Liver (tissue), 9 donors: ENCODE results near the gene XRCC6. TPM values are rescaled to one million over a fixed set of nuclear protein-coding genes. Genes with fewer than 3 reads are reported as not detected.

Experiments used
- DNase-seq: peaks from one replicate; pipeline ENCODE4 v3.0.0-alpha.2; 2017; ENCODE audit warnings: low spot score
- H3K27ac ChIP-seq, 2 donors: one replicate each; pipeline ENCODE4 v1.7.0; 2013; ENCODE audit warnings: inconsistent platforms in 2 of 2, low read length in 2 of 2, control low read depth in 1 of 2, low read depth in 1 of 2, mild to moderate bottlenecking in 1 of 2
- H3K27me3 ChIP-seq, 4 donors: one replicate each; pipeline versions ENCODE4 v1.6.1 to v1.7.0; 2013; ENCODE audit warnings: low read length in 3 of 4, inconsistent platforms in 1 of 4, mild to moderate bottlenecking in 1 of 4, moderate library complexity in 1 of 4; ENCODE audit not compliant: control insufficient read depth in 4 of 4, insufficient read depth in 4 of 4
- H3K36me3 ChIP-seq, 4 donors: one replicate each; pipeline versions ENCODE4 v1.6.1 to v1.7.0; 2013; ENCODE audit warnings: low read length in 3 of 4, mild to moderate bottlenecking in 3 of 4, low read depth in 1 of 4, moderate library complexity in 1 of 4; ENCODE audit not compliant: control insufficient read depth in 4 of 4, insufficient read depth in 3 of 4
- H3K4me1 ChIP-seq, 4 donors: one replicate each; pipeline versions ENCODE4 v1.6.1 to v1.7.0; 2013; ENCODE audit warnings: low read length in 3 of 4, mild to moderate bottlenecking in 3 of 4, moderate library complexity in 1 of 4; ENCODE audit not compliant: control insufficient read depth in 4 of 4, insufficient read depth in 4 of 4
- H3K4me3 ChIP-seq, 3 donors: one replicate each; pipeline versions ENCODE4 v1.6.1 to v1.7.0; 2013; ENCODE audit warnings: low read length in 3 of 3, control low read depth in 1 of 3, low read depth in 1 of 3, mild to moderate bottlenecking in 1 of 3
- H3K9ac ChIP-seq, 2 donors: one replicate each; pipeline ENCODE4 v1.7.0; 2013; ENCODE audit warnings: low read length in 2 of 2, mild to moderate bottlenecking in 2 of 2, moderate library complexity in 2 of 2, control low read depth in 1 of 2, low read depth in 1 of 2
- H3K9me3 ChIP-seq, 4 donors: one replicate each; pipeline versions ENCODE4 v1.6.1 to v1.7.0; 2013; ENCODE audit warnings: low read length in 3 of 4; ENCODE audit not compliant: control insufficient read depth in 4 of 4
- EGR1 ChIP-seq, 2 donors: IDR thresholded peaks; 2 replicates each; pipeline ENCODE4 v1.6.1; 2016 to 2018; ENCODE audit warnings: antibody characterized with exemption in 2 of 2, low read depth in 2 of 2
- FOXA1 ChIP-seq: IDR thresholded peaks from 2 replicates; pipeline ENCODE4 v1.6.1; 2016; ENCODE audit warnings: antibody characterized with exemption
- GABPA ChIP-seq, 2 donors: IDR thresholded peaks in 1 of 2; conservative IDR thresholded peaks in 1 of 2; 2 replicates each; pipeline ENCODE4 v1.6.1; 2016; ENCODE audit warnings: antibody characterized with exemption in 2 of 2, mild to moderate bottlenecking in 1 of 2, moderate library complexity in 1 of 2
- HNF4A ChIP-seq, 2 donors: conservative IDR thresholded peaks; 2 replicates each; pipeline ENCODE4 v1.6.1; 2016; ENCODE audit warnings: antibody characterized with exemption in 2 of 2, mild to moderate bottlenecking in 2 of 2
- RAD21 ChIP-seq, 2 donors: IDR thresholded peaks; 2 replicates each; pipeline ENCODE4 v1.6.1; 2016; ENCODE audit warnings: antibody characterized with exemption in 2 of 2, mild to moderate bottlenecking in 2 of 2
- RXRA ChIP-seq, 2 donors: IDR thresholded peaks; 2 replicates each; pipeline ENCODE4 v1.6.1; 2017 to 2018; ENCODE audit warnings: antibody characterized with exemption in 2 of 2, mild to moderate bottlenecking in 1 of 2
- SP1 ChIP-seq: IDR thresholded peaks from 2 replicates; pipeline ENCODE4 v1.6.1; 2018; ENCODE audit warnings: antibody characterized with exemption, mild to moderate bottlenecking
- TAF1 ChIP-seq: conservative IDR thresholded peaks from 2 replicates; pipeline ENCODE4 v1.6.1; 2016; ENCODE audit warnings: antibody characterized with exemption, mild to moderate bottlenecking
- WGBS: extraction: QIAGEN DNeasy Blood & Tissue Kit; methylation state at CpG from one replicate; pipeline ENCODE4 v1.1.7; 2013; 5-methylcytosine and 5-hydroxymethylcytosine counted together
- polyA plus RNA-seq, 2 donors: library from polyadenylated mRNA; stranded (reverse) in 1 of 2; unstranded in 1 of 2; fragments of 200-250 nt in 1 of 2; fragments of >200 nt in 1 of 2; fragmentation: Nextera tagmentation in 1 of 2; extraction: Ambion mirVana in 1 of 2; gene quantifications; one replicate each; pipeline versions ENCODE4 v1.2.1 to v1.2.3, GENCODE V29; 2013 to 2015
- total RNA-seq, 2 donors: library from RNA; depleted of rRNA; stranded (reverse); fragments of >200 nt; gene quantifications; one replicate each; pipeline ENCODE4 v1.2.3, GENCODE V29; 2014
- TF ChIP-seq, protein P1 (sequence below): IDR thresholded peaks from 2 replicates; pipeline ENCODE4 v1.6.1; 2016; ENCODE audit warnings: antibody characterized with exemption
- TF ChIP-seq, protein P2 (sequence below): fragments of 150-350 bp; IDR thresholded peaks from 2 replicates; pipeline ENCODE4 v1.5.1; 2017; ENCODE audit warnings: improper control_type of control experiment, low read depth, low read length; ENCODE audit not compliant: missing input control
- TF ChIP-seq, protein P3 (sequence below): IDR thresholded peaks from 2 replicates; pipeline ENCODE4 v1.6.1; 2016; ENCODE audit warnings: antibody characterized with exemption
- TF ChIP-seq, protein P4 (sequence below): IDR thresholded peaks from 2 replicates; pipeline ENCODE4 v1.6.1; 2016; ENCODE audit warnings: antibody characterized with exemption
- donor health status: healthy.
- donor health status: healthy.
- donor health status: healthy.
- donor health status: healthy.
- donor health status: healthy.

XRCC6 gene
- total and polyA plus RNA-seq, 4 donors: 81.8 to 148 (median 96.0) TPM

GRCh38 chr22:41578114-41578513 lies 43.0 kb upstream of the XRCC6 start:
- H3K36me3 ChIP-seq: peaks cover 8 to 22% (median 15%) of the 10 kb centered on the region in 4 donors
- 94% methylated on average over 8 of the region's 8 CpGs for WGBS
- H3K27me3 ChIP-seq: no peaks in the 10 kb centered on the region
- no peak overlapping the region for H3K9ac ChIP-seq
- no peaks in the 10 kb centered on the region for H3K4me1 ChIP-seq
- no peak overlapping the region for H3K27ac ChIP-seq
- TF ChIP-seq EGR1 (IDR thresholded peaks at IDR 0.05; ENCODE audit: low read depth in 2 of 2): no peak
- TF ChIP-seq, protein P1, sequence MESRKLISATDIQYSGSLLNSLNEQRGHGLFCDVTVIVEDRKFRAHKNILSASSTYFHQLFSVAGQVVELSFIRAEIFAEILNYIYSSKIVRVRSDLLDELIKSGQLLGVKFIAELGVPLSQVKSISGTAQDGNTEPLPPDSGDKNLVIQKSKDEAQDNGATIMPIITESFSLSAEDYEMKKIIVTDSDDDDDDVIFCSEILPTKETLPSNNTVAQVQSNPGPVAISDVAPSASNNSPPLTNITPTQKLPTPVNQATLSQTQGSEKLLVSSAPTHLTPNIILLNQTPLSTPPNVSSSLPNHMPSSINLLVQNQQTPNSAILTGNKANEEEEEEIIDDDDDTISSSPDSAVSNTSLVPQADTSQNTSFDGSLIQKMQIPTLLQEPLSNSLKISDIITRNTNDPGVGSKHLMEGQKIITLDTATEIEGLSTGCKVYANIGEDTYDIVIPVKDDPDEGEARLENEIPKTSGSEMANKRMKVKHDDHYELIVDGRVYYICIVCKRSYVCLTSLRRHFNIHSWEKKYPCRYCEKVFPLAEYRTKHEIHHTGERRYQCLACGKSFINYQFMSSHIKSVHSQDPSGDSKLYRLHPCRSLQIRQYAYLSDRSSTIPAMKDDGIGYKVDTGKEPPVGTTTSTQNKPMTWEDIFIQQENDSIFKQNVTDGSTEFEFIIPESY: no peak
- TF ChIP-seq, protein P2, sequence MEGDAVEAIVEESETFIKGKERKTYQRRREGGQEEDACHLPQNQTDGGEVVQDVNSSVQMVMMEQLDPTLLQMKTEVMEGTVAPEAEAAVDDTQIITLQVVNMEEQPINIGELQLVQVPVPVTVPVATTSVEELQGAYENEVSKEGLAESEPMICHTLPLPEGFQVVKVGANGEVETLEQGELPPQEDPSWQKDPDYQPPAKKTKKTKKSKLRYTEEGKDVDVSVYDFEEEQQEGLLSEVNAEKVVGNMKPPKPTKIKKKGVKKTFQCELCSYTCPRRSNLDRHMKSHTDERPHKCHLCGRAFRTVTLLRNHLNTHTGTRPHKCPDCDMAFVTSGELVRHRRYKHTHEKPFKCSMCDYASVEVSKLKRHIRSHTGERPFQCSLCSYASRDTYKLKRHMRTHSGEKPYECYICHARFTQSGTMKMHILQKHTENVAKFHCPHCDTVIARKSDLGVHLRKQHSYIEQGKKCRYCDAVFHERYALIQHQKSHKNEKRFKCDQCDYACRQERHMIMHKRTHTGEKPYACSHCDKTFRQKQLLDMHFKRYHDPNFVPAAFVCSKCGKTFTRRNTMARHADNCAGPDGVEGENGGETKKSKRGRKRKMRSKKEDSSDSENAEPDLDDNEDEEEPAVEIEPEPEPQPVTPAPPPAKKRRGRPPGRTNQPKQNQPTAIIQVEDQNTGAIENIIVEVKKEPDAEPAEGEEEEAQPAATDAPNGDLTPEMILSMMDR: no peak
- H3K4me3 ChIP-seq: no peak overlapping the region
- H3K9me3 ChIP-seq: no peaks in the 10 kb centered on the region
- DNase-seq: no peak

DNA sequence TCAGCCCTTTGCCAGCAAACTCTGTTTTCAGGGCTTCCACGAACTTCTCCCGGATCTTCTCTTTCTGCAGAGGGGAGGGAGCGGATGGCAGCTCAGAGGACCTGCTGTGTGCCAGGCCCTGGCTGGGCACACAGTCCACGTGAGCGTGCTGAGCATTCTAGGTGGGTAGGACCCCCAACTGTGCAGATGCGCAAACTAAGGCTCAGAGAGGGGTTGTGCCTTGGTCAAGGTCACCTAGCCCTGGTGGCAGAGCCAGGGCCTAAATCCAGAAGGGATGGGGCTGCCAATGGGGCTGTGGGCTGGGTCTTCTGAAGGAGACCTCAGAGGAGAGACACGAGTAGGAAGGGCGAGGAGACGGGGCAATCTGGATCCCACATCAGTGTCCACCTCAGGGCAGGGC lies 42.3 kb upstream of the XRCC6 start:
- Histone ChIP-seq H3K9me3 (no peaks in the 10 kb centered on the region), H3K4me1 (no peaks in the 10 kb centered on the region), H3K36me3 (peaks cover 10 to 28% (median 19%) of the 10 kb centered on the region in 4 donors), H3K9ac (no peak overlapping the region), H3K27ac (no peak overlapping the region), H3K27me3 (no peaks in the 10 kb centered on the region), H3K4me3 (no peak overlapping the region)
- TF ChIP-seq, protein P2: no peak
- no peak for TF ChIP-seq SP1
- no peak for TF ChIP-seq RXRA (IDR thresholded peaks at IDR 0.05)
- no peak for TF ChIP-seq TAF1
- no peak for TF ChIP-seq EGR1 (IDR thresholded peaks at IDR 0.05; ENCODE audit: low read depth in 2 of 2)
- no peak for TF ChIP-seq GABPA (IDR thresholded peaks at IDR 0.05 in 1 of 2, conservative IDR thresholded peaks at IDR 0.05 in 1 of 2)
- TF ChIP-seq, protein P3, sequence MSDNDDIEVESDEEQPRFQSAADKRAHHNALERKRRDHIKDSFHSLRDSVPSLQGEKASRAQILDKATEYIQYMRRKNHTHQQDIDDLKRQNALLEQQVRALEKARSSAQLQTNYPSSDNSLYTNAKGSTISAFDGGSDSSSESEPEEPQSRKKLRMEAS: no peak
- no peak for TF ChIP-seq FOXA1
- TF ChIP-seq HNF4A (conservative IDR thresholded peaks at IDR 0.05): no peak
- TF ChIP-seq RAD21 (IDR thresholded peaks at IDR 0.05): no peak
- TF ChIP-seq, protein P4, sequence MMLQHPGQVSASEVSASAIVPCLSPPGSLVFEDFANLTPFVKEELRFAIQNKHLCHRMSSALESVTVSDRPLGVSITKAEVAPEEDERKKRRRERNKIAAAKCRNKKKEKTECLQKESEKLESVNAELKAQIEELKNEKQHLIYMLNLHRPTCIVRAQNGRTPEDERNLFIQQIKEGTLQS: no peak
- TF ChIP-seq, protein P1: no peak
- 96% methylated on average over 9 of the region's 9 CpGs for WGBS
- DNase-seq: no peak
